Hematopoietic multipotent progenitor cell treated with erythropoietin and hydrocortisone succinate and interleukin-3 and kit ligand, for 4 days (in vitro differentiated cells): ENCODE measurements around the gene KRT24.

Experiments
- DNase-seq: peaks from one replicate; pipeline ENCODE4 v3.0.0-alpha.2; 2015

KRT24 gene

GRCh38 chr17:40687106-40687505 is 16.4 kb downstream of the KRT24 start:
- no peak for DNase-seq

GRCh38 chr17:40686192-40686591 is 17.4 kb downstream of the KRT24 start:
- no peak for DNase-seq

DNA sequence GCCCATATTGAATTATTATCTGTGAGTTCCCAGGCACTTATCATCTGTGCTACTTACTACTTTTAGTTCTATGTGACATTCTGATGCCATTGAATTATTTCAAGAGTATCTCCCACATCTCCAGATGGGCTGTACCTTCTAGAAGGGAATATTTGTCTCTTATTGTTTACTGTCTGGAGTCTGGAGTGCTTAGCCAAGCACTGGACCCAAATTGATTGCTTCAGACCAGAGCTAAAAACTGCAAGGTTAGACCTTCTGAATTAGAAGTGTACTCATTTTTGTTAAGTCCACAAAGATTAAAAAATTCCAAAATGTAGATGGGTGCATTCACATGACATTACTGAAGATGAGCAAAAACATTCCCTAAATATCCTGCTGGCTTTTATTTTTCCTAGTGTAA is 22.6 kb downstream of the KRT24 start:
- no peak for DNase-seq

- DNase-seq: no peak
Observed at GRCh38 chr17:40679523-40679907, 24.0 kb downstream of the KRT24 start.

GRCh38 chr17:40678902-40679522 is 24.5 kb downstream of the KRT24 start:
- no peak for DNase-seq

GRCh38 chr17:40675905-40676304 is 27.6 kb downstream of the KRT24 start:
- peak; percentile 57 for DNase-seq

GRCh38 chr17:40672654-40673053 is 30.9 kb downstream of the KRT24 start:
- DNase-seq: no peak

GRCh38 chr17:40671282-40671681 is 32.3 kb downstream of the KRT24 start:
- no peak for DNase-seq

GRCh38 chr17:40666331-40666730 is 37.2 kb downstream of the KRT24 start:
- no peak for DNase-seq

DNA sequence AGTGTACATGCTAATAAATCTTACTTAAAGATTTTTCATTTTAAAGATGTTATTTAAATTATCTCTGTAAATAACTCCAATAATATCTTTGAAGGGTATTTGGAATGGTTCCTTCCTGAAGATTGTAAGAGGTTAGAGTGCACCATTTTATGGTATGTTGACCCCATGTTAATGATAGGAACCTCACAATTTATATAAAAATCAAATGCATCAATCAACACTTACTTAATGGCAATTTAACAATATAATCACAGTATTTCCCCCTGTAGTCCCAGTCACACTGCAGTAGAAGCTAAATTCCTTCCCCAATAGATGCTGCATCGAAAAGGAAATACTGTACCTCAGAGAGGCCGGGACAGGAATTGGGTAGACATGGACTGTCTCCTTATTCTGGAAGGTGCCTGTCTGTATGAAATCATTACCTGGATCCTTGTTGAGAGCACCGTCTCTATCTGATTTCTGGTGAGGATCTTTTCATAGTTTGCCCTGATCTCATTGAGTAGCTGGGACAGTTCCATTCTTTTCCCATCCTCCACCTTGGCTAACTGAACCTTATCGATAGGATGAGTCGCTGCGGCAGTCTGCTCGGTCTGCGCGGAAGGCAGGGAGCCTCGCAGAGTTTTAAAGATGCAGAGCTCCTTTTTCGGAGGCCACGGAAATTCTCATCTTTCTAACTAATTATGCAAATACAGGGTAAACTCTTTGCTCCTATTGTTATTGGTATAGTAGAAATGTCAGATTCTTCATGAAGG is 38.8 kb downstream of the KRT24 start, which contains the start of gene KRT222:
TSS of gene KRT222 (minus strand) at position 596 of the 752 bp plus-strand sequence. CDS start at position 518, 78 bp downstream.
- DNase-seq: no peak

DNA sequence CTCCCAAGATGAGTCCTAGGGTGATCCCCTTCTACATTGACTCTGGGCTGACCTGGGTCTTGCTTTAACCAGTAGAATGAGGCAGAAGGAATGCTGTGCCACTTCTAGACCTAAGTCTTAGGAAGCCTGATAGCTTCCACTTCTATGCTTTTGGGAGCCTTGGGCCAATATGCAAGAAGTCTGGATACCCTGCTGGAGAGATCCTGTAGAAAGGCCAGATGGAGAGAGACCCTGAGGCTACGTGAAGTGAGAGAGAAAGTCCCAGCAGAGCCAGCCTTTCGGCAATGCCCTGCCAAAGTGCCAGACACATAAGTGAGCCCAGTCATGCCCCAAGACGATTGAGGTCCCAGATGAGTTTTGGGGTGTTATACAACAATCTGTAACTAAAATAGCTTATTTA is 40.3 kb downstream of the KRT24 start:
- no peak for DNase-seq

- no peak for DNase-seq
Observed at GRCh38 chr17:40659911-40660310, 43.6 kb downstream of the KRT24 start.

DNA sequence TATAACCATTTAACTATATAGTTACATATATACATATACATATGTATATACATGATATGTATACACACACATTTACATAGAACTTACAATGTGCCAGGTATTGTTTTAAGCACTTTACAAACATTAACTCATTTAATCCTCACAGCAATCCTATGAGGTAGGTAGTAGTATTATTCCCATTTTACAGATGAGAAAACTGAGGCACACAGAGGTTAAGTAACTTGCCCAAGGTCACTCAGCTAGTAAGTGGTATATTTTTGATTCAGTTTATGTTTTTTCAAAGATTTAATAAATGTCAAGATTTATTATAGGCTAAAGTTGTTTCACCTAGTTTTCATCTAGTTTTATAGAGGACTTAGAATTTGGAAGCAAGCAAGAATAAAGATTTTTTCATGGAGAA is 45.2 kb downstream of the KRT24 start:
- DNase-seq: no peak

DNA sequence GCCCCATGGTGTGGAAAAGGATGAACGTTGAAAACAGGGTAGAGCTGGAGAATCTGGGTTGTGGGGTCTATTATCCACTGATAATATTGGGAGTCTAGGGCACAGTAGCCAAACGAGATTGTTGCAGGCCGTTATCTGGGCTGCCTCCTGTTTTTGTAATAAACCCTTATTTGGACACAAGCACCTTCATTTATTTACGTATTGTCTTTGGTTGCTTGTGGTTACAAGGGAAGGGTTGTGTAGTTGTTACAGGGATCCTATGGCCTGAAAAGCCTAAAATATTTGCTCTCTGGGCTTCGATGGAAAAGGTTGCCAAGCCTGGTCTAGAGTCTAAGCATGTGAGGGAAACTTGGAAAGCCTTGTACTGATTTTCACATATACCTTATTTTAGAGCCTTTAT is 51.6 kb downstream of the KRT24 start:
- DNase-seq: no peak

DNA sequence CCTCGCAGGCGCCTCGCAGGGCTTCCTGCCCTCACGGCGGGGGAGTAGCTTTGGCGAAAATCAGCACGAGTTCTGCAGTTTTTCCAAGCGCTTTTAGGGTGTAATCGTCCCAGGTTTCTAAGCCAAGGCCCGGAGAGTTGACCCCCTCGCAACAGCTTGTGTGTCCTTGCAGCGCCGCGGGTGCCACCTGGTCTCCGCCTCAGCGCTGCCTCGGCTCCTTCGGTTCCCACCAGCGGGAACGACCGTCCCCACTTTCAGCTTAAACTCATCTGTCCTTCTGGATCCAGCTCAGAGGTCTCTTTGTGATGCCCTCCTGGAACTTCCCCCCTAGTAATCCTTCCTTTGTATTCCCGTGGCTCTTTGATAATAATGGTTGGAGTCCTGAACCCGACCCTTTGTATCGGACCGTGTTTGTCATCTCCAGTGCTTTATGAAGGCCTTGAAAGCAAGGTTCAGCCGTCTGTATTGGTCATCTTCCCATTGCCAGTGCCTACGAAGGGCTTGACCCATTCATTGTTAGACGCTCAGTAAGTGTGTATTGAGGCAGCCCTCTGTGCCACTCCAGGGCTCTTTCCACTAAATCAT is 55.1 kb downstream of the KRT24 start:
- DNase-seq: no peak
